ENCODE measurements around the gene CMAS. TPM values are rescaled to one million over a fixed set of nuclear protein-coding genes. Genes with fewer than 3 reads are reported as not detected.

CMAS gene
- total and polyA plus RNA-seq, 2 of the 8 experiments (the other 6 are each of a cell fraction or from before 2014, with no cell fraction given), result 13.2 to 59.8 TPM

GRCh38 chr12:22037947-22038346, 8.1 kb upstream of the CMAS start:
- no peak overlapping the region for H2BK5ac ChIP-seq (ENCODE audit: low read depth, low read length)
- no peak overlapping the region for H3K4ac ChIP-seq (replicated peaks; ENCODE audit: insufficient read length, low read depth, low read length)
- H3K79me2 ChIP-seq (ENCODE audit: control insufficient read depth in 1 of 2, insufficient read depth in 2 of 2, low read length in 2 of 2), result no peaks in the 10 kb centered on the region
- H2AFZ ChIP-seq (ENCODE audit: low read length), result no peak overlapping the region
- DNase-seq (ENCODE audit: low read depth in 1 of 2, low spot score in 2 of 2) (no peak), FAIRE-seq (no peak)
- ChIA-PET CTCF (ENCODE audit: partially characterized antibody) (interaction anchor here (2.3 kb wide), 1 partner anchor 48 kb away, joined by 5 read pairs; no protein-coding TSS in a partner anchor), POLR2A (ENCODE audit: partially characterized antibody) (interaction anchor here (1.2 kb wide), 1 partner anchor 9 kb away, joined by 3 read pairs; no protein-coding TSS in a partner anchor)
- H3K79me1 ChIP-seq (ENCODE audit: low read depth, low read length), result no peaks in the 10 kb centered on the region
- H3K18ac ChIP-seq (ENCODE audit: extremely low read depth, low read length), result no peak overlapping the region
- no peaks in the 10 kb centered on the region for H3K4me1 ChIP-seq (replicated peaks in 1 of 4; ENCODE audit: control insufficient read depth in 3 of 4, insufficient read depth in 4 of 4, low read length in 3 of 4)
- no peak overlapping the region for H3K9ac ChIP-seq (replicated peaks in 1 of 4; ENCODE audit: extremely low read depth in 1 of 4, low read depth in 3 of 4, low read length in 3 of 4)
- H3K56ac ChIP-seq (replicated peaks; ENCODE audit: insufficient read length, low read depth, low read length), result no peak overlapping the region
- no peak overlapping the region for H4K5ac ChIP-seq (ENCODE audit: insufficient read length, low read depth, low read length)
- no peak overlapping the region for H2AK5ac ChIP-seq (ENCODE audit: low read depth, low read length)
- H3K4me2 ChIP-seq (ENCODE audit: insufficient read depth in 1 of 2, low read depth in 2 of 2, low read length in 2 of 2), result no peak overlapping the region
- no peak overlapping the region for H3K14ac ChIP-seq (ENCODE audit: insufficient read length)
- no peaks in the 10 kb centered on the region for H4K20me1 ChIP-seq (replicated peaks in 1 of 2; ENCODE audit: control insufficient read depth in 1 of 2, insufficient read depth in 2 of 2, low read length in 2 of 2)
- no peaks in the 10 kb centered on the region for H3K27me3 ChIP-seq (replicated peaks in 1 of 4; ENCODE audit: control insufficient read depth in 3 of 4, extremely low read depth in 1 of 4, insufficient read depth in 3 of 4, low read length in 3 of 4)
- H2BK15ac ChIP-seq (ENCODE audit: low read length), result no peak overlapping the region
- H4K91ac ChIP-seq (replicated peaks; ENCODE audit: insufficient read length, low read length), result no peak overlapping the region
- no peaks in the 10 kb centered on the region for H3K36me3 ChIP-seq (ENCODE audit: control insufficient read depth in 2 of 4, insufficient read depth in 4 of 4, low read length in 3 of 4)
- H3K9me3 ChIP-seq (ENCODE audit: insufficient read depth in 2 of 2, low read depth in 1 of 2, low read length in 1 of 2), result no peaks in the 10 kb centered on the region
- no peak overlapping the region for H3K4me3 ChIP-seq (ENCODE audit: extremely low read depth in 1 of 4, insufficient read depth in 2 of 4, low read depth in 3 of 4, low read length in 4 of 4)
- H4K8ac ChIP-seq (ENCODE audit: extremely low read depth, insufficient read depth, low read length), result no peak overlapping the region
- no peak overlapping the region for H2BK12ac ChIP-seq (ENCODE audit: low read depth, low read length)
- 75% methylated on average over 3 of the region's 3 CpGs; no CpG with 5 or more reads in 1 of the 2 experiments for WGBS, 2 experiments (ENCODE audit: extremely low coverage in 1 of 2, insufficient coverage in 1 of 2, insufficient read length in 1 of 2, insufficient replicate concordance in 2 of 2, low coverage in 1 of 2, low lambda C conversion rate in 2 of 2, missing lambda C conversion rate in 1 of 2)
- H3K27ac ChIP-seq (ENCODE audit: low read depth, low read length), result no peak overlapping the region
- no peak overlapping the region for H2BK120ac ChIP-seq (replicated peaks; ENCODE audit: low read depth, low read length)
- H2BK20ac ChIP-seq (ENCODE audit: low read length), result no peak overlapping the region
- H3K23ac ChIP-seq (ENCODE audit: insufficient read length), result no peak overlapping the region
- no peaks in the 10 kb centered on the region for H3K23me2 ChIP-seq (ENCODE audit: low read depth, low read length)
- TF ChIP-seq ASH2L (IDR thresholded peaks at IDR 0.05; ENCODE audit: low read length), result no peak
- TF ChIP-seq TAF7 (optimal IDR thresholded peaks at IDR 0.05; ENCODE audit: borderline replicate concordance, low read depth, low read length), result no peak
- no peak for TF ChIP-seq RAD21 (IDR thresholded peaks at IDR 0.05 in 1 of 2, conservative IDR thresholded peaks at IDR 0.05 in 1 of 2; ENCODE audit: low read depth in 2 of 2, low read length in 2 of 2)
- TF ChIP-seq KDM5A (IDR thresholded peaks at IDR 0.05; ENCODE audit: low read length), result no peak
- TF ChIP-seq SP2 (IDR thresholded peaks at IDR 0.05; ENCODE audit: low read length), result no peak
- TF ChIP-seq CBX5 (IDR thresholded peaks at IDR 0.05; ENCODE audit: low read depth, low read length), result no peak
- TF ChIP-seq TAF1 (IDR thresholded peaks at IDR 0.05; ENCODE audit: low read depth, low read length), result no peak
- no peak for TF ChIP-seq SP4 (IDR thresholded peaks at IDR 0.05; ENCODE audit: low read length)
- no peak for TF ChIP-seq ATF2 (IDR thresholded peaks at IDR 0.05; ENCODE audit: low read length)
- no peak for TF ChIP-seq TEAD4 (IDR thresholded peaks at IDR 0.05; ENCODE audit: low read depth, low read length)
- no peak for TF ChIP-seq E2F6 (IDR thresholded peaks at IDR 0.05)
- TF ChIP-seq EZH2 (IDR thresholded peaks at IDR 0.05; ENCODE audit: low read depth, low read length, severe bottlenecking), result no peak
